SU-DHL-6 (cell line): ENCODE data around the gene RPS6KL1.

Experiments used
- H2AFZ ChIP-seq: fragments of 200-600 bp; sonication (generic); 2 replicates; pipeline ENCODE4 v1.6.1; 2014; ENCODE audit warnings: low read depth, mild to moderate bottlenecking, moderate library complexity, mixed read lengths, antibody characterized with exemption, low read length; ENCODE audit not compliant: severe bottlenecking
- H3F3A ChIP-seq: fragments of 200-600 bp; shearing (Covaris generic); 2 replicates; pipeline ENCODE4 v1.6.0; 2016; ENCODE audit warnings: antibody characterized with exemption, mild to moderate bottlenecking; ENCODE audit not compliant: insufficient read depth
- H3K27ac ChIP-seq: fragments of 200-600 bp; sonication (generic); 2 replicates; pipeline ENCODE4 v1.5.1; 2016; ENCODE audit warnings: low read depth, mild to moderate bottlenecking, low read length, moderate library complexity, mixed read lengths
- H3K27me3 ChIP-seq: fragments of 200-600 bp; sonication (generic), shearing (Covaris generic); 2 replicates; pipeline ENCODE4 v1.6.0; 2014; ENCODE audit warnings: mild to moderate bottlenecking, low read length
- H3K36me3 ChIP-seq: fragments of 200-600 bp; sonication (generic); 2 replicates; pipeline ENCODE4 v1.6.1; 2014; ENCODE audit warnings: mild to moderate bottlenecking, low read length, mixed read lengths
- H3K4me2 ChIP-seq: fragments of 300-600, 200-600 bp; shearing (Covaris generic), sonication (generic); 2 replicates; pipeline ENCODE4 v1.6.0; 2014; ENCODE audit warnings: low read length, low read depth, mild to moderate bottlenecking; ENCODE audit not compliant: poor library complexity, severe bottlenecking
- H3K4me3 ChIP-seq: fragments of 200-600 bp; sonication (generic); 2 replicates; pipeline ENCODE4 v1.5.1; 2014; ENCODE audit warnings: antibody characterized with exemption, low read length, mild to moderate bottlenecking, mixed read lengths; ENCODE audit not compliant: insufficient read depth, poor library complexity, severe bottlenecking
- H3K79me2 ChIP-seq: fragments of 200-600 bp; sonication (generic); 2 replicates; pipeline ENCODE4 v1.6.1; 2014; ENCODE audit warnings: mild to moderate bottlenecking, low read length, moderate library complexity; ENCODE audit not compliant: insufficient read depth
- H3K9ac ChIP-seq: fragments of 200-600 bp; sonication (generic); 2 replicates; pipeline ENCODE4 v1.7.0; 2014; ENCODE audit warnings: mild to moderate bottlenecking, low read length
- H3K9me2 ChIP-seq: fragments of 200-600 bp; sonication (generic); replicated peaks from 2 replicates; pipeline ENCODE4 v1.6.1; 2014; ENCODE audit warnings: low read length; ENCODE audit not compliant: insufficient read depth
- H3K9me3 ChIP-seq: fragments of 200-600 bp; sonication (generic); 2 replicates; pipeline ENCODE4 v1.6.1; 2014; ENCODE audit warnings: low read length, mixed read lengths; ENCODE audit not compliant: insufficient read depth
- H4K20me1 ChIP-seq: fragments of 200-600 bp; sonication (generic); 2 replicates; pipeline ENCODE4 v1.6.1; 2014; ENCODE audit warnings: low read depth, mild to moderate bottlenecking, antibody characterized with exemption, low read length, moderate library complexity, mixed read lengths
- CTCF ChIP-seq: fragments of 200-600 bp; sonication (generic); IDR thresholded peaks from one replicate; pipeline ENCODE4 v1.5.1; 2017; ENCODE audit warnings: antibody characterized with exemption, mild to moderate bottlenecking, low read length, moderate library complexity; ENCODE audit not compliant: insufficient read depth, poor library complexity, severe bottlenecking
- EZH2phosphoT487 ChIP-seq: fragments of 200-600 bp; sonication (generic), shearing (Covaris generic); conservative IDR thresholded peaks from 2 replicates; pipeline ENCODE4 v1.6.1; 2018; ENCODE audit warnings: mild to moderate bottlenecking, antibody characterized with exemption, low read length, moderate library complexity, mixed read lengths

Gene RPS6KL1

GRCh38 chr14:74922752-74923401, at the start of gene RPS6KL1:
TSS of gene RPS6KL1 (minus strand) at chr14:74923260. CDS start at chr14:74921541, 1,719 bp downstream.
- Histone ChIP-seq H3F3A (no peaks in the 10 kb centered on the region), H3K9me2 (no peaks in the 10 kb centered on the region), H2AFZ (peak within 1 kb of the TSS; percentile 80), H3K9me3 (no peaks in the 10 kb centered on the region), H3K27me3 (no peaks in the 10 kb centered on the region), H3K27ac (no peak within 1 kb of the TSS), H3K4me3 (peak within 1 kb of the TSS; percentile 47), H3K36me3 (no peaks in the 10 kb centered on the region), H3K79me2 (no peaks in the 10 kb centered on the region), H3K4me2 (peak within 1 kb of the TSS; percentile 50), H3K9ac (peak within 1 kb of the TSS; percentile 47), H4K20me1 (no peaks in the 10 kb centered on the region)
- TF ChIP-seq EZH2phosphoT487 (no peak), CTCF (no peak)

DNA sequence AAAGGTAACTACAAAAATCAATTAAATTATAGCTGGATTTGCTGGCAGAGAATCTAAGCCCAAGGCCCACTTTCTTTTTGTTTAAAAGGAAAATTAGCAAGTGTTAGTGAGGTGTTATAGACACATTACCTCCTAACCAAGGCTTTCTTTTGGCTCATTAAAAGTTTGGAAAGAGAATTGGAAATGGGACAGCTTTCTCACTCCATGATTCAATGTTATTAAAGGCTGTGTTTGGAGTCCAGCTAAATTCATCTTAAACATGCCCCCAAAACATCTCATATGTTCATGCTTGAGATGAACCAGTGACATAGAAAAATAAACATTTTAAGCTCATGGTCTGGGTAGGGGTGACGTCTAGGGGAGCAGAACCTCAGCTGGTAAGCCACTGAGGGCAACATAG, 45.8 kb upstream of the RPS6KL1 start:
- Histone ChIP-seq H4K20me1 (no peaks in the 10 kb centered on the region), H3K9ac (no peak overlapping the region), H3K9me2 (no peaks in the 10 kb centered on the region), H2AFZ (no peak overlapping the region), H3K79me2 (no peaks in the 10 kb centered on the region), H3K27me3 (no peaks in the 10 kb centered on the region), H3K36me3 (no peaks in the 10 kb centered on the region), H3K4me3 (no peak overlapping the region), H3K4me2 (no peak overlapping the region), H3K9me3 (no peaks in the 10 kb centered on the region), H3K27ac (no peak overlapping the region), H3F3A (no peaks in the 10 kb centered on the region)
- TF ChIP-seq EZH2phosphoT487, result no peak
- no peak for TF ChIP-seq CTCF

- no peaks in the 10 kb centered on the region for H3K79me2 ChIP-seq
- no peak for TF ChIP-seq CTCF
- no peak for TF ChIP-seq EZH2phosphoT487
- no peaks in the 10 kb centered on the region for H3K9me2 ChIP-seq
- no peak overlapping the region for H2AFZ ChIP-seq
- H3K27me3 ChIP-seq, result no peaks in the 10 kb centered on the region
- no peaks in the 10 kb centered on the region for H4K20me1 ChIP-seq
- no peaks in the 10 kb centered on the region for H3F3A ChIP-seq
- no peak overlapping the region for H3K4me2 ChIP-seq
- H3K9ac ChIP-seq, result no peak overlapping the region
- H3K9me3 ChIP-seq, result no peaks in the 10 kb centered on the region
- H3K4me3 ChIP-seq, result no peak overlapping the region
- no peak overlapping the region for H3K27ac ChIP-seq
- H3K36me3 ChIP-seq, result no peaks in the 10 kb centered on the region
Measured at GRCh38 chr14:74965486-74966153, 42.6 kb upstream of the RPS6KL1 start.
